HG02884 (cell line): ENCODE data around the gene TARBP1.
"Not testable (repeated sequence)": the region's sequence is repeated elsewhere in the genome, so short reads cannot be mapped to it uniquely, and the experiment has no call there.

Experiments used
- ATAC-seq: cut with Tn5 transposase; IDR thresholded peaks from one replicate; pipeline ENCODE4 v1.9.1; 2021; ENCODE audit warnings: mild to moderate bottlenecking, moderate library complexity; ENCODE audit not compliant: unreplicated experiment

Gene TARBP1

DNA sequence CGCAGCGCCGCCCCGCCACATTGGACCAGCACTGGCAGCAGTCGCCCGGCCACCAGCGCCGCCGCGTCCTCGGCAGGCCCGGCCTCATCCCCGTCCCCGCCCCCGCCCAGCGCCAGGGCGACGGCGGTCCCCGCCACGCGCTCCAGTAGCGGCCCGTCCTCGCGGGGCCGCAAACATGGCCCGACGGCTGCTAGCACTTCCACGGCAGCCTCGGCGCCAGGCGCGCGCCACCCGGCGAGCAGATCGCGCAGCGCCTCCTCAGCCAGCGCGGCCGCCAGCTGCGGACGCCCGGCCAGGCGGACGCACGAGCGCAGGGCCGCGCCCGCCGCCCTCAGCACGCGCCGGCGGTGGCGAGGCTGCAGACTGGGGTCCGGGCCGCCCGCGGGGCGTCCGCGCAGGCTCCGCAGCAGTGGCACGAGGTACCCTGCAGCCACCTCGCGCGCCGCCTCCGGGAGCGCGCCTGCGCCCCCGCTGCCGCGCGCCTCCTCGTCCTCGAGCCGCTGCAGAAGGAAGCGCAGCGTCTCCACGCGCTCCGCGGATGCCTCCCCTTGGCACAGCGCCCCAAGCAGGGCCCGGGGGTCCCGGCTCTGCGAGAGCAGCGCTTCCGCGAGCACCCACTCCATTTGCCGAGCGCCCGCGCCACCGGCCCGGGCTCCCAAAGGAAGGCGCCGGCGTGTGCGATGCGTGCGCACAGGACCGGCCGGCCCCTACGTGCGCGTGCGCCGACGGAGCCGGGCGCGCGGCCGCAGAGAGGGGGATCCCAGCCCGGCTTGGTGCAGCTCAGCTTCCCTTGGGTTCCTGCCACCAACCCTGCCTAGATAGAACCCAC lies at the start of gene TARBP1:
TSS of gene TARBP1 (minus strand) at position 699 of the 829 bp plus-strand sequence. CDS start at position 623, 76 bp downstream.
- ATAC-seq, result peak; percentile 58

- no peak for ATAC-seq
Observed at GRCh38 chr1:234528074-234528865, 49.3 kb upstream of the TARBP1 start.

GRCh38 chr1:234527346-234527745 lies 48.4 kb upstream of the TARBP1 start:
- ATAC-seq, result no peak

DNA sequence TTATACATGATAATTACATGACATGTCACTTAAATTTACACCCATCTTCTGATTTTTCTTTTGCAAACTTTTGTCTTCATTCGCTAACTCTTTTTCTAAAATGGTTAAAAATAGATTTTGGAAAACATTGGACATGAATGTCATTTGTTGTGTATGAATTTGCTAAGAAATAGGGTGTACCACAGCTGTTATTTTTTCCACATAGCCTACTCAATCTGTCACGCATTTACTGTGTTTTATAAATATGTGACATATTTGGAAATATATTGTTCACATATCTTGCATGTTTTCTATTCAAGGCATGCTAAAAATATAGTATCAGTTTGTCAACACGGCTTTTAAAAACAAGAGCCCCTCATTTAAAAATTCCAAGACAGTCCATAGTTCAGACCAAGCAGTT lies 47.9 kb upstream of the TARBP1 start:
- ATAC-seq, result no peak

DNA sequence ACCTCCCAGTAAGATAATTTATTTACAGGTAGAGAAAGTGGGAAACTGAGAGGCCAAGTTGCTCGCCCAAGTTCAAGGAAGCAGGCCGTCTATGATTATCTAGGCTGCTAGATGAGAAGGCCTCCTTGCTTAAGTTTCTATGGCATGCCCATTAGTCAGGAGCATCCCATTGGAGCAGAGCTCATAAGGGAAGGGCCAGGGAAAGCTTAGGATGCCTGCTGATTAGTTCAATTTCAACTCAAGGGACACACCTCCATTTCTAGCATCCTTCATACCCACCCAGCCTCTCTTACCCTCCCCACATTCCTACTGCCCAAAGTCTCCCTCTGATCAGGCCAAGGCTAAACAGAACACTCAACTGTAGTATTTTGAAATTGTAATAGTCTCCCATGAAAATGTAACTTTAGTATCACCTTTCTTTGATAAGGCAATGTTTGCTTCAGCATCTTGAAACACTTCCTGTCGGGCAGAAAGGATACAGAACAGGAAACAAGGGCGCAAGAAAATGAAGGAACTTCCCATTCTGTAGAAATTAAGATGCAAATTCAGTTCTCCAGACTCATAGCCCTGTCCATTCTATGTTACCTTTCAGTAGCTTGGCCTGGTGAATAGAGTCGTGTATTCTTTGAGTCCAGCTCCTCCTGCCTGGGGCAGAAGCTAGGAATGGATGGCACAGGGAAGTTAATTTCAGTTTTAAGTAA lies 46.3 kb upstream of the TARBP1 start:
- ATAC-seq, result no peak

DNA sequence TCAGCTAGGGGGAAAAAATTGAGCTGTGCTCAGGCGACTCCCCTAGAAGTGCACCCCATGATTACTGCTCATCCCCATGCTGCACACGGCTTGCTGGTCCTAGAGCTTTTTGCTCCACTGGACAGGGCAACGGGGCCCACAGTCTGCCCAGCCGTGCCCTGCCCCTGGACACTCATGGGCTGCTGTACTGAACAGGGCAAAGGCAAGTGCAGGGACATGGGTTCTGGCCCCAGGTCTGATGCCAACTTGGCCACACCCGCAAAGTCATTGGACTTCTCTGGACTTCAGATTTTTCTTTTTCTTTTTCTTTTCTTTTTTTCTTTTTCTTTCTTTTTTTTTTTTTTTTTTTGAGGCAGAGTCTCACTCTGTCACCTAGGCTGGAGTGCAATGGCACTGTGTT lies 42.9 kb upstream of the TARBP1 start:
- ATAC-seq, result no peak

DNA sequence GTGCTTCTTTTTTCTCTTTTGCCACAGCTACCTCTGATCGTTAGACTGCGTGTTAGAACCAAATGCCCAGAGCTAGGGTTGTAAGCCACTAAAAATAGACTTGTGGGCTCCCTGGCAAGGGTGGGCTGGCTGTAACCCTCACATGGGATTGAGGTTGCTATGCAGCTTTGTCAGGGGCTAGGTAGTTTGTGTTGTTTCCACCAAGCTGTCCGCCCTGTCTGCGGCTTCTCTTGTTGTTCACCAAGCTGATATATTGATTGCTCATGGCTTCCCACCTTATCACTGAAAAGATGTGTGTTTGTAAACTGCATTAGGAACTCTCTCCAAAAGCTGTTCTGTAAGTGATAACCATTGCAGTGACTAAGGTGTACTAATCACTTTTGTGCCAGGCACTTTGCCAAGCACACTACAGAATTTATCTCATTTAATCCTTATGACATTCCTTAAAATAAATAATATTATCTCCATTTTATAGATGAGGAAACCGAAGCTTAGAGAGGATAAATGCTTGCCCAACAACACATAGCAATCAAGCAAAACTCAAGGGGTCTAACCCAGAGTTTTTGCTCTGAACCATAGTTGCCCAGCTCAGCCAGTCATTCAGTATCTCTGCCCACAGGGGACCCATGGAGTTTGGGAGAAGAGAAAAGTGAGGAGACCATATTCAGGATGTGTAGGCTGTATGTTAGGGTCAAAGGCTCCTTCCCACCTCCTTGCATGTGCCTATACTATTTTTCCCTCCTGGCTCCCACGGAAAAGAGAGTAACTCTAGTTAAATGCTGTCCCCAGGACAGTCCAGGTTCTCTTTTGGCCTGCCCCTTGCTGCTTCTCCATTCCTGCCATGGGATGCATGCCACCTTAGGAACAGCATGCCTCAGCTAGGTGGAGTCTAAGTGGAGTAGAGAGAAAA lies 42.2 kb upstream of the TARBP1 start:
- ATAC-seq, result no peak

GRCh38 chr1:234519506-234519905 lies 40.5 kb upstream of the TARBP1 start:
- ATAC-seq, result no peak

GRCh38 chr1:234518876-234519275 lies 39.9 kb upstream of the TARBP1 start:
- no peak for ATAC-seq

- not testable (repeated sequence) for ATAC-seq
Observed at GRCh38 chr1:234518086-234518485, 39.1 kb upstream of the TARBP1 start.

GRCh38 chr1:234517110-234517802 lies 38.3 kb upstream of the TARBP1 start:
- no peak for ATAC-seq

DNA sequence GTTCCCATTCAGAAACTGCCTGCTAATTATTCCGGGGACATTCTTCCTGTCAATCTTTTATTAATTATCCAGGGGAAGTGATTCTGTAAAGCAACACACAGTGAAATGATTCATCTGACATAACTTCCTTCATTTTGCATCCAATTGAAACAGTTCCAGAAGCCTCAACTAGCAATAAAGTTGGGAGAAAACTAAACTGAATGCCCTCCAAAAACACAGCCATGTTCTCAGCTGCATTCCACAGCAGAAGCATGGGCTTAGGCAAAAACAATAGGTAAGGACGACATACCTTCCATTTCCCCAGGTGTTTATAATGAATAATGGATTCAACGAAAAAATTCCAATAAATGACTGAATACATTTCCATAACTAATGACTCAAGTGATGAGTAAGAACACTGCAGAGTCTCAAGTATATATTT lies 36.9 kb upstream of the TARBP1 start:
- ATAC-seq, result no peak

GRCh38 chr1:234515411-234515810 lies 36.4 kb upstream of the TARBP1 start:
- ATAC-seq, result no peak

- ATAC-seq, result no peak
Observed at GRCh38 chr1:234512451-234512861, 33.5 kb upstream of the TARBP1 start.

- no peak for ATAC-seq
Observed at GRCh38 chr1:234509457-234510328, 30.7 kb upstream of the TARBP1 start.

DNA sequence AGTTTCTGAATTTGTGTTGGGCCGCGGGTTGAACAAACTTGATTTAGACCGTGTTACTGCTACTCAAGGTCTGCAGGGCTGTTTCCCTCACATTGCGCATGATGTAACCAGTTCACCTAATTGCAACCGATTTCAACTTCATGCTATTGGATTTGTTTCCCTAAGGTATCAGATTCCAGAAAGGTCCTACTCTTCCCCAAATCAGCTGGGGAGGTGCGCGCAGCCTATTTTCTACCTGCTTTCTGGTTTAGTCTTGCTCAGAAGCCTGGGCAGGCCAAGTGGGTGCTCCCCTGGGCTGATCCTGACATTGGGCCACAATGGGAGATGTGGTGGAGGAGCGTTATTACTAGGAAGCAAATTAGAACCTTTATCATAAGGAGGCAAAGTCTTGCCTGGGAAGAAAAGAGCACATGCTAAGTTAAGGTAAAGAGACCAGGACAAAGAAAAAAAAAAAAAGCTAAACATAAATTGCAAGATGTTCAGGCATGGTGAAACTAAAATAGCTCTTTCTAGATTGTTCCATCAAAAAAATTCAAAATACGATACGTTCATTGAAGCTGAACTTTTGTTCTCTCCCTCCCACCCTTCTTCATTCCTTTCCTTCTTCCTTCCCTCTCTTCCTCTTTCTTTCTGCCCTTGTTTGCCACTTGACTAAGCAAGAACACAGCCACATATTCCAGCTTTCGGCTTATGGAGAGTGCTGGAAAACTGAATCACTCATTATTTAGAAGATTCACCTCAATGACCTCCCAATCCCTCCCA lies 28.8 kb upstream of the TARBP1 start:
- ATAC-seq, result no peak

GRCh38 chr1:234507089-234507488 lies 28.1 kb upstream of the TARBP1 start:
- ATAC-seq, result no peak

GRCh38 chr1:234505769-234506102 lies 26.8 kb upstream of the TARBP1 start:
- no peak for ATAC-seq
